ENCODE data around the gene HNRNPA1. TPM values are rescaled to one million over a fixed set of nuclear protein-coding genes. Genes with fewer than 3 reads are reported as not detected.

HNRNPA1 gene
- total RNA-seq, 1 experiment from 2014 or later: 3,193 TPM

GRCh38 chr12:54276368-54276767 is 4.2 kb upstream of the HNRNPA1 start:
- H3K14ac ChIP-seq (ENCODE audit: insufficient read depth, low read length): no peak overlapping the region
- H2AFZ ChIP-seq (ENCODE audit: low read length): no peak overlapping the region
- peaks cover 16% of the 10 kb centered on the region; the same call in 1 of the 2 replicates for H3K79me2 ChIP-seq (ENCODE audit: insufficient read depth, low read length)
- Mint-ChIP-seq H3K4me1 (peaks cover 18 to 26% of the 10 kb centered on the region in 2 experiments), H3K9me3 (no peaks in the 10 kb centered on the region), H3K27me3 (ENCODE audit: low read depth) (no peaks in the 10 kb centered on the region; the same call in 1 of the 2 replicates), H3K36me3 (ENCODE audit: insufficient read depth in 1 of 3, low read depth in 3 of 3) (peaks cover 23 to 27% (median 24%) of the 10 kb centered on the region in 3 experiments), H3K27ac (peak overlapping the region in 2 of 3 experiments; percentile 13 to 45; a peak in 2 of 7 replicates), H3K4me3 (no peak overlapping the region; a peak in 1 of 5 replicates)
- TF ChIP-seq CTCF (conservative IDR thresholded peaks at IDR 0.05): no peak
- H3K4ac ChIP-seq (ENCODE audit: low read depth, low read length): no peak overlapping the region
- no peak overlapping the region for H2AK5ac ChIP-seq (ENCODE audit: insufficient read length, low read length)
- no peak overlapping the region for H4K8ac ChIP-seq (replicated peaks; ENCODE audit: insufficient read length, low read depth, low read length)
- H3K79me1 ChIP-seq (ENCODE audit: insufficient read depth, low read depth, low read length, poor library complexity, severe bottlenecking): no peaks in the 10 kb centered on the region
- H4K91ac ChIP-seq (ENCODE audit: insufficient read length, low read depth, low read length): no peak overlapping the region
- no peaks in the 10 kb centered on the region for H4K20me1 ChIP-seq (ENCODE audit: control insufficient read depth, insufficient read depth, insufficient read length)
- H3K9ac ChIP-seq (ENCODE audit: extremely low read depth, insufficient read length, low read length): peak overlapping the region; percentile 33
- H3K23me2 ChIP-seq (ENCODE audit: insufficient read length, low read depth, low read length, poor library complexity, severe bottlenecking): peaks cover 7% of the 10 kb centered on the region
- H2BK20ac ChIP-seq (ENCODE audit: low read depth, low read length, poor library complexity, severe bottlenecking): no peak overlapping the region
- no peak overlapping the region for H3K18ac ChIP-seq (ENCODE audit: insufficient read length, low read depth, low read length)
- no peak overlapping the region for H3T11ph ChIP-seq (ENCODE audit: low read length)
- H2BK120ac ChIP-seq (ENCODE audit: low read depth, low read length, poor library complexity, severe bottlenecking): no peak overlapping the region
- no peak overlapping the region for H3K23ac ChIP-seq (ENCODE audit: insufficient read length, low read depth, low read length)
- H2BK5ac ChIP-seq (ENCODE audit: insufficient read length, low read length): no peak overlapping the region
- H4K5ac ChIP-seq (ENCODE audit: insufficient read length, low read depth, low read length): no peak overlapping the region
- no peak overlapping the region for H3K4me2 ChIP-seq (ENCODE audit: insufficient read depth, insufficient read length, low read length)
- no CpG with 5 or more reads among the region's 3 CpGs for WGBS (ENCODE audit: extremely low coverage, insufficient read length, low lambda C conversion rate)
- no peak overlapping the region for H3K56ac ChIP-seq (ENCODE audit: insufficient read length, low read depth, low read length)
- no peaks in the 10 kb centered on the region for H3K27me3 ChIP-seq (ENCODE audit: insufficient read depth, low read length)
- no peak overlapping the region for H2BK12ac ChIP-seq (ENCODE audit: insufficient read length, low read depth, low read length)
- H2BK15ac ChIP-seq (ENCODE audit: low read depth, low read length): no peak overlapping the region
- H3K9me3 ChIP-seq (ENCODE audit: control insufficient read depth, low read depth, low read length): no peaks in the 10 kb centered on the region
- DNase-seq: no peak
- no peaks in the 10 kb centered on the region for H3K4me1 ChIP-seq (ENCODE audit: insufficient read depth, low read length)
- no peak overlapping the region for H3K27ac ChIP-seq (ENCODE audit: insufficient read length, low read depth, low read length)

Data from H9 (cell line).